AG04450 (cell line): ENCODE measurements around the gene KLF2. TPM values are rescaled to one million over a fixed set of nuclear protein-coding genes. Genes with fewer than 3 reads are reported as not detected.

Source experiments
- CTCF ChIA-PET: fragments of 300-600, 350-600 bp; formaldehyde crosslinking; extraction: SDS; loops from one replicate; lab custom pipeline; 2022; ENCODE audit warnings: antibody characterized with exemption, inconsistent platforms; lab: Charles Lee
- POLR2A ChIA-PET: fragments of 350-600 bp; formaldehyde crosslinking; extraction: SDS; loops from one replicate; lab custom pipeline; 2021; ENCODE audit warnings: antibody characterized with exemption, inconsistent platforms; lab: Yijun Ruan, JAX
- DNase-seq: peaks from one replicate; pipeline ENCODE4 v3.0.0-alpha.2; 2011; ENCODE audit warnings: low read depth, low spot score
- H3K27ac ChIP-seq: one replicate; pipeline ENCODE4 v1.5.1; 2012; ENCODE audit warnings: low read depth, low read length, control low read depth
- H3K27me3 ChIP-seq: one replicate; pipeline ENCODE4 v1.6.0; 2012; ENCODE audit warnings: low read length; ENCODE audit not compliant: control insufficient read depth, insufficient read depth
- H3K4me3 ChIP-seq: 2 replicates; pipeline ENCODE4 v1.5.1; 2011; ENCODE audit warnings: mild to moderate bottlenecking, low read depth, low read length, control low read depth
- H3K9me3 ChIP-seq: 2 replicates; pipeline ENCODE4 v1.5.1; 2012; ENCODE audit warnings: low read length; ENCODE audit not compliant: control insufficient read depth, insufficient read depth
- CTCF ChIP-seq: IDR thresholded peaks from 2 replicates; pipeline ENCODE4 v1.5.1; 2011; ENCODE audit warnings: low read depth, low read length, control low read depth, inconsistent platforms
- polyA plus RNA-seq: library from polyadenylated mRNA; depleted of rRNA; stranded (reverse); fragments of >200 nt; gene quantifications from 2 replicates; pipeline ENCODE4 v1.2.3, GENCODE V29; 2011

KLF2 gene
- polyA plus RNA-seq, 1 experiment = 0.60 TPM

- ChIA-PET POLR2A (no interaction called here), CTCF (interaction anchor here (0.6 kb wide), 1 partner anchor 333 kb away, joined by 3 read pairs; no protein-coding TSS in a partner anchor)
- Histone ChIP-seq H3K9me3 (no peaks in the 10 kb centered on the region; the same call in 1 of the 2 replicates), H3K27me3 (no peaks in the 10 kb centered on the region), H3K27ac (no peak overlapping the region), H3K4me3 (no peak overlapping the region)
- DNase-seq = no peak
- no peak for TF ChIP-seq CTCF
These were observed 34.4 kb downstream of the KLF2 start for GRCh38 chr19:16359074-16359473.

- DNase-seq = no peak
- TF ChIP-seq CTCF = no peak
- ChIA-PET POLR2A (no interaction called here), CTCF (interaction anchor here (1.4 kb wide), 1 partner anchor 17 kb away, joined by 5 read pairs; no protein-coding TSS in a partner anchor)
- no peak overlapping the region for H3K27ac ChIP-seq
- H3K27me3 ChIP-seq = no peaks in the 10 kb centered on the region
- no peak overlapping the region for H3K4me3 ChIP-seq
- no peaks in the 10 kb centered on the region; the same call in 1 of the 2 replicates for H3K9me3 ChIP-seq
These were observed 35.3 kb downstream of the KLF2 start for GRCh38 chr19:16359964-16360363.

DNA sequence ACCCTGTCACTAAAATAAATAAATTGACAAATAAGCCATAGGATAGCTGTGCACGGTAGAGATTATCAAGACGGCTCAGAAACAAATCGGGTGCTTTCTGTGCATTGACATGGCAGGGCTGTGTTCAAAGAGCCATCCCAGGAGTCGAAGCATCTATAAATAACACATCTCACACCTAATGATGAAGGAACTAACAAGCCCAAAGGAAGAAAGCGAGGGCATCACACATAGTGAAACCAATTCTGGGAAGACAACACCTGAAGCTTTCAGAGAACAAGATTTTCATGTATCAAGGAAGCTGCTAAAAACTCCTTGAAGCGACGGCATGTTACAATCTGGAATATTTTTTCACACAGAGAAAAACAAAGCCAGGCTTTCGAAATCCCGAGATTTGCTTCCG lies 36.1 kb downstream of the KLF2 start:
- H3K9me3 ChIP-seq = no peaks in the 10 kb centered on the region; the same call in 1 of the 2 replicates
- H3K27ac ChIP-seq = no peak overlapping the region
- ChIA-PET CTCF (interaction anchor here (0.6 to 1.4 kb wide), 5 partner anchors 16 to 152 kb away, joined by 3 to 5 read pairs (median 3); no protein-coding TSS in a partner anchor), POLR2A (no interaction called here)
- no peak for TF ChIP-seq CTCF
- H3K27me3 ChIP-seq = no peaks in the 10 kb centered on the region
- no peak overlapping the region for H3K4me3 ChIP-seq
- no peak for DNase-seq

GRCh38 chr19:16361254-16361653 lies 36.6 kb downstream of the KLF2 start:
- H3K4me3 ChIP-seq = no peak overlapping the region

More at GRCh38 chr19:16361254-16361653, 36.6 kb downstream of the KLF2 start:
- Histone ChIP-seq H3K27me3 (no peaks in the 10 kb centered on the region), H3K27ac (no peak overlapping the region), H3K9me3 (no peaks in the 10 kb centered on the region; the same call in 1 of the 2 replicates)
- TF ChIP-seq CTCF = no peak
- ChIA-PET POLR2A (no interaction called here), CTCF (interaction anchor here (0.6 to 1.4 kb wide), 7 partner anchors 15 to 153 kb away, joined by 3 to 5 read pairs (median 3); no protein-coding TSS in a partner anchor)
- DNase-seq = no peak
